Cardiac fibroblast (primary cell): ENCODE measurements around the gene MAMDC4.

Experiments used
- DNase-seq, 2 donors: peaks; one replicate each; pipeline versions ENCODE4 v3.0.0 to v3.0.0-alpha.2; 2010; ENCODE audit warnings: low read depth in 2 of 2
- H3K4me3 ChIP-seq, 2 donors: replicated peaks in 1 of 2; 1 replicate in 1 of 2; 2 replicates in 1 of 2; pipeline ENCODE4 v1.5.1; 2011; ENCODE audit warnings: low read depth in 2 of 2, low read length in 2 of 2, mild to moderate bottlenecking in 2 of 2, moderate library complexity in 1 of 2
- TF ChIP-seq, protein P1 (sequence below): IDR thresholded peaks from one replicate; pipeline ENCODE4 v1.5.1; 2011; ENCODE audit warnings: low read depth, mild to moderate bottlenecking, low read length, inconsistent platforms

Gene MAMDC4

DNA sequence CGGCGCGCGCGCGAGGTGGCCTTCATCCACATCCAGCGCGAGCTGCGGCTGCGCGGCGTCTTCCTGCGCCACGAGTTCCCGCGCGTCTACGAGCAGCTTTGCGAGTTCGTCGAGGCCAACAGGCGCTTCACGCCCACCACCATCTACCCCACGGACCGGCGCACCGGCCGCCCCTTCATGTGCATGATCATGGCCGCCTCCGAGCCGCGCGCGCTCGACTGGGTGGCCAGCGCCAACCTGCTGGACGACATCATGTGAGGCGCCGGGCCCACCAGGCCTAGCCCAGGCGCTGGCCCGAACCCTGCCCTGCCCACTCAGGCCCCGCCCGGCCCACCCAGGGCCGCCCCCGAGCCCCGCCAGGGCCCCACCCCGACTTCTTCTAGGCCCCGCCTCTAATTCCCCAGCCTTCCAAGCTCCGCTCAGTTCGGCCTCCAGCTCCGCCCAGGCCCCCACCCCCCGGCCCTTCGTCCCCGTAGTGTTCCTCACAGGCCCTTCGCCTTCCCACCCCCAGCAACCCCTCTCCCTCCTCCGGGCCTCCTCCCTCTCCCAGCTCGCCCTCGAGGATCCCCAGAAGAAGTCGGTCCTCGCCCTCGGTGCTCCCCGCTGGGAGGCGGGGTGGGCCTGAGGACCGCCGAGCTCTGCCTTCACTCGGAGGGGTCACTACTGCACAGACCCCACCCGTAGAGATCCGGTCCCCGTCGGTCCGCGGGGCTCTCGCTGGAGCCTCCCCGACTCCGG, 4.9 kb upstream of the MAMDC4 start:
- TF ChIP-seq, protein P1, sequence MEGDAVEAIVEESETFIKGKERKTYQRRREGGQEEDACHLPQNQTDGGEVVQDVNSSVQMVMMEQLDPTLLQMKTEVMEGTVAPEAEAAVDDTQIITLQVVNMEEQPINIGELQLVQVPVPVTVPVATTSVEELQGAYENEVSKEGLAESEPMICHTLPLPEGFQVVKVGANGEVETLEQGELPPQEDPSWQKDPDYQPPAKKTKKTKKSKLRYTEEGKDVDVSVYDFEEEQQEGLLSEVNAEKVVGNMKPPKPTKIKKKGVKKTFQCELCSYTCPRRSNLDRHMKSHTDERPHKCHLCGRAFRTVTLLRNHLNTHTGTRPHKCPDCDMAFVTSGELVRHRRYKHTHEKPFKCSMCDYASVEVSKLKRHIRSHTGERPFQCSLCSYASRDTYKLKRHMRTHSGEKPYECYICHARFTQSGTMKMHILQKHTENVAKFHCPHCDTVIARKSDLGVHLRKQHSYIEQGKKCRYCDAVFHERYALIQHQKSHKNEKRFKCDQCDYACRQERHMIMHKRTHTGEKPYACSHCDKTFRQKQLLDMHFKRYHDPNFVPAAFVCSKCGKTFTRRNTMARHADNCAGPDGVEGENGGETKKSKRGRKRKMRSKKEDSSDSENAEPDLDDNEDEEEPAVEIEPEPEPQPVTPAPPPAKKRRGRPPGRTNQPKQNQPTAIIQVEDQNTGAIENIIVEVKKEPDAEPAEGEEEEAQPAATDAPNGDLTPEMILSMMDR, result no peak
- H3K4me3 ChIP-seq, result peak overlapping the region; percentile 76 to 84
- DNase-seq, result peak; percentile 59 to 77

DNA sequence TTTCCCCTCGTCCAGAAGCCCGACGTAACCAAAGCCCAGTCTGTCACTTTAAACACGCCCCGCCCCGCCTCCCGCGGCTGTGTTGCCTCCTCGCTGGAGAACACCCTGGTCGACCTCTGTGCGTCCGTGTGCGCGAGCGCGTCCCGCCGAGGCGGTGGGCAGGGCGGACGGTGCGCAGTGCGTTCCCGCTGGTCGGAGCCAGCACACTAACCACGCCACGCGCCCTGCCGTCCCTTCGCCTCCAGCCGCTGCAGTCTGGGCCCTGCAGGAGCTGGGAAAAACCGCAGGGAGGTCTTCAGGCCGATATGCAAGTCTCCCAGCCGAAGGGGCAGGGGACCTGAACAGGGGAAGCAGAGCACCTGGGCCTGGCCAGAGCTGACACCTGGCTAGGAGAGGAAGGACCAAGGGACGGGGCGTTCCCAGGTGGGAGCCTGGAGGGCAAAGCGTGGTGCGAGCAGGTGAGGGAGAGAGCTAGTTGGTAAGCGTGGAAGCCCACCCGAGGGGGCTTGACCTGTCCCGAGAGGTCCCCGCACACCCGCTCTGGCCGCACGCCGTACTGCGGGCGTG, 4.2 kb upstream of the MAMDC4 start:
- H3K4me3 ChIP-seq, result peak overlapping the region; percentile 76 to 84
- TF ChIP-seq, protein P1, result no peak
- peak; percentile 88 to 90 for DNase-seq

DNA sequence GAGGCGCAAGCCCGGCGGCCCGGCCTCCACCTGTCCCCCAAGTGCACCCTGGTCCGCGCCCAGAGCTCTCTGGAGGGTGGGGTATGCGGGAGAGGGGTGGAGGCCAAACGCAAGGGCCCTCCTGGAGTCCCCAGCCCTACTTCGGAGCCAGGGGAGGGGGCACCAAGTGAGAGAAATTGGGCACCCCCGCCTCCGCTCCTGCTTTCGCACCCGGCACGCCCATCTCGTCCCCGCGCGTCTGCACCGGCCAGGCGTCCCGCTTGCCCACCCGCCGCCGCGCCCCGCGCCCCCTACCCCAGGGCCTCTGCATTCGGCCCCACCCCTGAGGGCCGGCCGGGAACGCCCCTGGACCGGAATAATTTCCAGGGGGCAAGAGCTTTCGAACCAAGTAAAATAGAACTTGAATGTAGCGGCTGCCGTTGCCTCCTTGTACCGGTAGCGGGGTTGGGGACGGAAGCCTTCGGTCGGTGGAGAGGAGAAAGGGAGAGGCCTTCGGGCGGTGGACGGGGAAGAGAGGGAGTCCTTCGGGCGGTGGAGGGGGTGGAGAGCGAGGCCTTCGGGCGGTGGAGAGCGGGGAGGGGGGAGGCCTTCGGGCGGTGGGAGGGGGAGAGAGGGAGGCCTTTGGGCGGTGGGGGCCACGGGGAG, 3.6 kb upstream of the MAMDC4 start:
- peak overlapping the region; percentile 76 to 84 for H3K4me3 ChIP-seq
- DNase-seq, result no peak
- TF ChIP-seq, protein P1, result no peak

DNA sequence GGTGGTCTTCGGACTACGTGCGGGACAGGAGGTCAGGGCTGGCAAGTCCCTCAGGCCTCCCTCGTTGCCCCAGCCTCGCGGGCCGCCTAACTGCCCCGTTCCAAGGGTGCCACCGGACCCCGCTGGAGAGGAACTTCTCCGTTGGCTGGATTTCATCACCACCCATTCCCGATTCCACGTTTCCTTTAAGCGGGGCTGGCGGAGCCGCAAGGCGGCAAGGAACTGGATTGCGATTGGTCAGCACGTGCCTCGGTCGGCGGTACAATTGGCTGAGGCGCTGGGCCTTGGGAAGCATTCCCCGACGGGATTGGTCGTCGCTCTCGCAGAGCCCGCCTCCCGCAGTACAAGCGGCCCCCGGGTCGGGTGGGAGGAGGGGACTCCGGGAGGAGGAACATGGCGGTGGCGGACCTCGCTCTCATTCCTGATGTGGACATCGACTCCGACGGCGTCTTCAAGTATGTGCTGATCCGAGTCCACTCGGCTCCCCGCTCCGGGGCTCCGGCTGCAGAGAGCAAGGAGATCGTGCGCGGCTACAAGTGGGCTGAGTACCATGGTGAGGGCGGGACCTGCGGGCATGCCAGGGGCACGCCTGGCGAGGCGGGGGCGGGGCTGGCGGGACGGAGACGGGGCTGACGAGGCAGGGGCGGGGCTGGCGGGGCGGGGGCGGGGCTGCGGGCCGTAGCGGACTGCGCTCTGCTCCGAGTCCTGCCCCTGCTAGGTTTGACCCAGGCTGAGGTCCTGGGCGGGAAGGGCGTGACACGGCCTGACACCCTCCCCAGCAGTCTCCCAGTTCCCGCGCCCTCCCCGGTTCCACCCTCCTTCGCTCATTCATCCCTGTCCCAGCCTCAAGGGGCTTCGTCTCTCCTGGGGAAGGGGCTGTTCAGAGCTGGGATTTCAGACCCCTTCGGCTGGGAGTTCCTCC, 2.8 kb upstream of the MAMDC4 start, which contains the start of gene PHPT1:
Gene PHPT1, plus strand, starts transcription at position 372 of the 922 bp plus-strand sequence. Its CDS starts 22 bp downstream, at position 394.
- peak within 1 kb of the TSS; percentile 76 to 84 for H3K4me3 ChIP-seq
- peak; percentile 100 for DNase-seq
- TF ChIP-seq, protein P1, result no peak

DNA sequence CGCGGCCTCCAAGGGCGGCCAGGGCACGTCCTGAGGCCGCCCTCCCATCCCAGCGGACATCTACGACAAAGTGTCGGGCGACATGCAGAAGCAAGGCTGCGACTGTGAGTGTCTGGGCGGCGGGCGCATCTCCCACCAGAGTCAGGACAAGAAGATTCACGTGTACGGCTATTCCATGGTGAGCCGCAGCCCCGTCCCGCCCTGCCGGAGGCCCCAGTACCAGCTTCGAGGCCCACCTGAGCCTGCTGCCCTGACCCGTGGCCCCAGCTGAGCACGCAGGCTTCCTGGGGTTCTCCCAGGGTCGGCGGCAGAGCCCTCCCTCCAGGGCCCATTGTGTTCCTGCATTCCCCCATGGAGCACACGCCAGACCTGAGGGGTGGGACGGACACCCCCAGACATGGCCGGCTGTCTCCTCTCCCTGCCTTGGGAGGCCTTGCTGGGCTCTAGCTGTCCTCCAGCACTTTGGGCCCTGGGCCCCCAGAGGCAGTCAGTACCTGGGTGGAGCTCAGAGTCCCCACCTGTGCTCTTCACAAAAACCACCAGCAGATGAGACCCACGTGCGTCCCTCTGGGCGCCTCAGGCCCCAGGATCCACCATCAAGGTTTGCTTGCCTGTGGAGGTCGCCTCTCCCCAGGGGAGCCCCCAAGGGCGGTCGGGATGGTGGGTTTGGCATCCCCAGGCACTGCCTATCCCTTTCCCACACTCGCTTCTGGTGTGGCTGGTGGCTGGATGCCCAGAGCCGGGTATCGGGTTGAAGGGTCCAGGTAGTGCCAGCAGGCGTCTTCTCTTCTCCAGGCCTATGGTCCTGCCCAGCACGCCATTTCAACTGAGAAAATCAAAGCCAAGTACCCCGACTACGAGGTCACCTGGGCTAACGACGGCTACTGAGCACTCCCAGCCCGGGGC, 1.9 kb upstream of the MAMDC4 start:
- peak overlapping the region; percentile 76 to 84 for H3K4me3 ChIP-seq
- DNase-seq, result no peak
- TF ChIP-seq, protein P1, result no peak
